Stimulated activated CD8-positive, alpha-beta memory T cell treated with anti-CD3 and anti-CD28 coated beads, Interleukin-7, amount 100 ng/mL, for 48 hours (primary cell): Measurements from ENCODE around the gene HSPB6.
A peak's percentile ranks its signal among the peaks of the same experiment; 100 is the strongest.
"Not testable (repeated sequence)": the region's sequence is repeated elsewhere in the genome, so short reads cannot be mapped to it uniquely, and the experiment has no call there.

Experiments used
- DNase-seq, 2 donors: peaks; one replicate each; pipeline ENCODE4 v3.0.0-alpha.2; 2020; ENCODE audit warnings: low read depth in 1 of 2; ENCODE audit errors: extremely low read depth in 1 of 2

HSPB6 gene

DNA sequence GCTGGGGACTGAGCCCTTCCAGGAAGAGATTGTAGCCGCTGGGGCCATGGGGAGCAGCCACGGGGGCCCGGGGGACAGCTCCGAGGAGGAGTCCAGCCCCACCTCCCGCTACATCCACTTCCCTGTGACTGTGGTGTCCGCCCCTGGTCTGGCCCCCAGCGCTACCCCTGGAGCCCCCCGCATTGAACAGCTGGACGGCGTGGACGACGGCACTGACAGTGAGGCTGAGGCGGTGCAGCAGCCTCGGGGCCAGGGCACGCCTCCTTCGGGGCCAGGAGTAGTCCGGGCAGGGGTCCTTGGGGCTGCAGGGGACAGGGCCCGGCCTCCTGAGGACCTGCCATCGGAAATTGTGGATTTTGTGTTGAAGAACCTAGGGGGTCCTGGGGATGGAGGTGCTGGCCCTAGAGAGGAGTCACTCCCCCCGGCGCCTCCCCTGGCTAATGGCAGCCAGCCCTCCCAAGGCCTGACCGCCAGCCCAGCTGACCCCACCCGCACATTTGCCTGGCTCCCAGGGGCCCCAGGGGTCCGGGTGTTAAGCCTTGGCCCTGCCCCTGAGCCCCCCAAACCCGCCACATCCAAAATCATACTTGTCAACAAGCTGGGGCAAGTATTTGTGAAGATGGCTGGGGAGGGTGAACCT, 24.2 kb downstream of the HSPB6 start:
- no peak for DNase-seq

DNA sequence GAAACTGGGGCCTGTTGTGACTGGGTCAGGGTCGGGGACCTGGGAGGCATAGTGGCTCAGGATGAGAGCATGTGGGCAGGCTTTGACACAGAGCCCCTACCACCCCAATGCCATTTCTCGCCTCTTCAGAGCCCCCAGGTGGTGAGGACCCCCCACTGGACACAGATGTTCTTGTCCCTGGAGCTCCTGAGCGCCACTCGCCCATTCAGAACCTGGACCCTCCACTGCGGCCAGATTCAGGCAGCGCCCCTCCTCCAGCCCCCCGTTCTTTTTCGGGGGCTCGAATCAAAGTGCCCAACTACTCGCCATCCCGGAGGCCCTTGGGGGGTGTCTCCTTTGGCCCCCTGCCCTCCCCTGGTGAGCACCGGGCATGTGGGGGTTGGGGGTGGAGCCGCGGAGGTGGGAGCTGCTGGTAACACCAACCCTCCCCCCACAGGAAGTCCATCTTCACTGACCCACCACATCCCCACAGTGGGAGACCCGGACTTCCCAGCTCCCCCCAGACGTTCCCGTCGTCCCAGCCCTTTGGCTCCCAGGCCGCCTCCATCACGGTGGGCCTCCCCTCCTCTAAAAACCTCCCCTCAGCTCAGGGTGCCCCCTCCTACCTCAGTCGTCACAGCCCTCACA, 24.9 kb downstream of the HSPB6 start:
- DNase-seq, result no peak

DNA sequence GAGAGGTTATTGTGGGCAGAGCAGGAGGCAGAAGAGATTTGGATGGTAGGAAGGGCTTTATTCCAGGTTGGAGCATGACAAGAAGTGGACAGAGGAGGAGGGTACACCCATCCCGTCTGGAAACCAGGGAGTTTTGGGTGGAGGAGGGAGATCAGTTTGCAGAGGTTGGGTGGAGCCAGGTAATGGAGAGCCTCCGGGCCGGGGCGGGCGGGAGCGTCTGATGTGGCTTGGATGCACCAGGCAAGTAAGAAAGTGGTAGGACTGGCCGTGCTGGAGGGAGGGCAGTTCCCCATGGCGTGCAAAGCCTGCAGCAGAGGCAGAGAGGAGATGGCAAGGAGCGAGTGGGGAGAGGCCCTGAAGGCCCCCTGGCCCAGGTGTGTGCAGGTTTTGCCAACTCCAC, 25.5 kb downstream of the HSPB6 start:
- DNase-seq, result no peak

DNA sequence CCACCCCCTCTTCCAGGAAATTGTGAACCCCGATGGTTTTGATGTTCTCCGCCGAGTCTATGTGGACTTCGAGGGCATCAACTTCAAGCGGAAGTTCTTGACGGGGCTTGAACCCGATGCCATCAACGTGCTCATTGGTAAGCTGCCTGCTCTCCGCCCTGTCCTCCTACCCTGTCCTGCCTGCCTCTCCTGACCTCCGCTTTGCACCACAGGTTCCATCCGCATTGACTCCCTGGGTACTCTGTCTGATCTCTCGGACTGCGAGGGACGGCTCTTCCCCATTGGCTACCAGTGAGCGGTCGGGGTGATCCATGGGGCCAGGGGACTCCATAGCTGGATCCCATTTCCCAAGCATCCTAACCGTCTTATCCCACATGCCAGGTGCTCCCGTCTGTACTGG, 26.5 kb downstream of the HSPB6 start:
- DNase-seq, result no peak

DNA sequence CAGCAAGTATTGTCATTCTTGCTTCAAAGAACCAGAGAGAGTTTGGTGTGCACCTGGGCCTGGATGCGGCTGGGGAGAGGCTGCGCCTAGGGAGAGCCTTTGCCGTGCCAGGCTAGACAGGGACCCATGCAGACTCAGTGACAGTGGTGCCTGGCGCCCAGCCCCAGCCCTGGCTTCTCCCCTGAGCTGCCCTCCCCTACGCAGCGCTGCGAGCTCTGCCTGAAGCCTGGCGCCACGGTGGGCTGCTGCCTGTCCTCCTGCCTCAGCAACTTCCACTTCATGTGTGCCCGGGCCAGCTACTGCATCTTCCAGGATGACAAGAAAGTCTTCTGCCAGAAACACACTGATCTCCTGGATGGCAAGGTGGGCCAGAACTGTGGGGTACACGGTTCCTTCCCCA, 27.1 kb downstream of the HSPB6 start:
- no peak for DNase-seq

DNA sequence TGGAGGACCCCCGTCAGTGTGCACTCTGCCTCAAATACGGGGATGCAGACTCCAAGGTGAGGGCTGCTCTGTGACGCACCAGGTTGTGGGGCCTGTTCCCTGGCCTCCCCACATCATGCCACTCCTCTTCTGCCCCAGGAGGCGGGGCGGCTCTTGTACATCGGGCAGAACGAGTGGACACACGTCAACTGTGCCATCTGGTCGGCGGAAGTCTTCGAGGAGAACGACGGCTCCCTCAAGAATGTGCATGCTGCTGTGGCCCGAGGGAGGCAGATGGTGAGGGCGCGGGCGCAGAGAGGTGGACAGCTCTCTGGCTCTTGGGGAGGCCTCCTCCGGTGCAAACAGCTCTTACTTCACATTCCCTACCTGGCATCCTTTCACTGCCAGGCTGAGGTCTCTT, 27.8 kb downstream of the HSPB6 start:
- no peak for DNase-seq

DNA sequence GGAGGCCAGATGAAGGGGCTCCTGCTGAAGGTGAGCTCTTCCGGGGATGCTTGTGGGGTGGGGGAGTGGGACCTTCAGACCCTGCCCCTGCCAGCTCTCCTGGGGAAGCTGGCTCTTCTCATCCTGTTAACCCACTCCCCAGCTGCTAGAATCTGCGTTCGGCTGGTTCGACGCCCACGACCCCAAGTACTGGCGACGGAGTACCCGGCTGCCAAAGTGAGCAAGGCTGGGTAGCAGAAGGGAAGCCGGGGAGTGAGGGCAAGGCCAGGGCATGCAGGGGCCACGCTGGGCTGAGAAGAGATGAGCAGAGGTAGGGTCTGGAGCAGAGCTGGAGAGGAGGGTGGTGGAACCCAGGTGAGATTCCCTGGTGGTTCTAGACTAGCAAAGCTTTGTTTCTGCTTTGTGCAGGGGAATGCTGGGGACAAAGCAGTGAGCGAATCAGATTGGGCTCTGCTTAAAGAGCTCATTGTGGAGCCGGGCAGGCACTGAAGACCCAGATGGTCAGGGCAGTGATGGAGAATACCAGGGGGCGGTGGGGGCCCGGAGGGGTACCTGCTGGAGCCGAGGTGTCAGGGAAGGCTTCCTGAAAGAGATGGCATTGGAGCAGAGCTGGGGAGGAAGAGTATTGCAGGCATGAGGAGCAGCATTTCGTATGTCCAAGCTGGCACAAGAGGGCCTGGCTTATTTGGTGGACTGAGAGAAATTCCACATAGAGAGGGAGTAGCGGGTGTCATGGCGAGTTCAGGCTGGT, 28.7 kb downstream of the HSPB6 start:
- no peak for DNase-seq

DNA sequence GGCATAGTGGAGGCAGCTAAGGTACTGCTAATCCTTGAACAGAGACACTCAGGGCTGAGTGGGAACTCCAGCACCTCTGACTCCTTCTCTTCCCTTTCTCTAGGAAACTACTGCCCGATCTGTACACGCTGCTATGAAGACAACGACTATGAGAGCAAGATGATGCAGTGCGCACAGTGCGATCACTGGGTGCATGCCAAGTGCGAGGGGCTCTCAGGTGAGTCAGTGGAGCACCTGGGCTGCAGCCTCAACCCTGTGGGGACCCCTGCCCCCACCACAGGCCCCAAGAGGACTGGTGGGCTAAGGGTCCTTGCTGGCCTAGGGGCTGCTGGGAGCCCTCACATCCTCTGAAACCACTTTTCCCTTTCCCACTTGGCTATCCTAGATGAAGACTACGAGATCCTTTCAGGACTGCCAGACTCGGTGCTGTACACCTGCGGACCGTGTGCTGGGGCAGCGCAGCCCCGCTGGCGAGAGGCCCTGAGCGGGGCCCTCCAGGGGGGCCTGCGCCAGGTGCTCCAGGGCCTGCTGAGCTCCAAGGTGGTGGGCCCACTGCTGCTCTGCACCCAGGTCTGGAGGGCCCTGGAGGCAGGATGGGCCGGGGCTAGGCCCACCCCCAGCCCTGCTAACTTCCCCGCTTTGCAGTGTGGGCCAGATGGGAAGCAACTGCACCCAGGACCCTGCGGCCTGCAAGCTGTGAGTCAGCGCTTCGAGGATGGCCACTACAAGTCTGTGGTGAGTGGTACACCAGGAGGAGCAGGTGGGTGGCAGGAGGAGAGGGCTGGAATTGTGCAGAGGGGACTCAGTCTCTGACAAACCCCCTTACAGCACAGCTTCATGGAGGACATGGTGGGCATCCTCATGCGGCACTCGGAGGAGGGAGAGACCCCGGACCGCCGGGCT, 29.5 kb downstream of the HSPB6 start:
- no peak for DNase-seq

DNA sequence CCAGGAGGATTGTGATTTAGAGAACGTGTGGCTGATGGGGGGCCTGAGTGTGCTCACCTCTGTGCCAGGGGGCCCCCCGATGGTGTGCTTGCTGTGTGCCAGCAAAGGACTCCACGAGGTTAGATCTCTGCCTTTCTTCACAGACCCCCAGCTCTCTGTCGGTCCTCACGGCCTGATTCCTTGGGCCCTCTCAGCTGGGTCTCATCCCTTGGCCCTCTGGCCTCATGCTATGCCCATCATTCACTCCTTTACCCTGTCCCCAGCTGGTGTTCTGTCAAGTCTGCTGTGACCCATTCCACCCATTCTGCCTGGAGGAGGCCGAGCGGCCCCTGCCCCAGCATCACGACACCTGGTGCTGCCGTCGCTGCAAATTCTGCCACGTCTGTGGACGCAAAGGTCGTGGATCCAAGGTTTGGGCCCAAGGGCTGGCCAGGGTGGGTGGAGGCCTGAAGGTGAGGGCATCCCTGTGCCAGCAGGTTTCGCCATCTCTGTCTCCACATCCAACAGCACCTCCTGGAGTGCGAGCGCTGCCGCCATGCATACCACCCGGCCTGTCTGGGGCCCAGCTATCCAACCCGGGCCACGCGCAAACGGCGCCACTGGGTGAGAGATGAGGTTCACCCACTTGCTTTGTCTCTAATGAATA, 31.5 kb downstream of the HSPB6 start:
- DNase-seq, result no peak

DNA sequence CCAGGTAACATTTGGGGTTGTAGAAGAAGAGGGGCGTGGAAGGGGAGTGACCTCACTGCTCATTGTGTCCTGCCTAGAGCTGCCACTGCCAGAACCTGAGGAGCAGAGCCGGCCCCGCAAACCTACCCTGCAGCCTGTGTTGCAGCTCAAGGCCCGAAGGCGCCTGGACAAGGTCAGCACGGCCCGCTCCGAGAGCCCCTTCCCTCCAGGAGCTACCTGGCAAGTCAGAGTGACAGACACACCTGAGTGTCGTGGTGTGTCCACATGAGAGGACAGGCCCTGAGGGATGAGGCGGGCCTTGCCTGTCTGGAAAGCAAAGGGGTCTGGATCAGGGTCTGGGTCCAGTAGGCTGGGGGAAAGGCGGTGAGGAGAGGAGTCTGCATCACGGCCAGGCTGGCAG, 32.3 kb downstream of the HSPB6 start:
- DNase-seq, result no peak

DNA sequence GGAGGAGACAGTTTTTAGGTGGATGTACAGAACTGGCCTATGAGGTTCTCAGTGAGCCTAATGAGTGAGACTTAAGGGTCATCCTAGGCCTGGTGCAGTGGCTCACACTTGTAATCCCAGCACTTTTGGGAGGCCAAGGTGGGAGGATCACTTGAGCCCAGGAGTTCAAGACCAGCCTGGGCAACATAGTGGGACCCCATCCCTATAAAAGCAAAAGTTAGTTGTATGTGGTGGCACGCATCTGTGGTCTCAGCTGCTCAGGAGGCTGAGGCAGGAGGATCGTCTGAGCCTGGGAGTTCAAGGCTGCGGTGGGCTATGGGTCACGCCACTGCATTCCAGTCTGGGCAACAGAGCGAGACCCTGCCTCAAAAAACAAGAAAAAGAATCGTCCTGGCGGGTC, 32.7 kb downstream of the HSPB6 start:
- not testable (repeated sequence) for DNase-seq

DNA sequence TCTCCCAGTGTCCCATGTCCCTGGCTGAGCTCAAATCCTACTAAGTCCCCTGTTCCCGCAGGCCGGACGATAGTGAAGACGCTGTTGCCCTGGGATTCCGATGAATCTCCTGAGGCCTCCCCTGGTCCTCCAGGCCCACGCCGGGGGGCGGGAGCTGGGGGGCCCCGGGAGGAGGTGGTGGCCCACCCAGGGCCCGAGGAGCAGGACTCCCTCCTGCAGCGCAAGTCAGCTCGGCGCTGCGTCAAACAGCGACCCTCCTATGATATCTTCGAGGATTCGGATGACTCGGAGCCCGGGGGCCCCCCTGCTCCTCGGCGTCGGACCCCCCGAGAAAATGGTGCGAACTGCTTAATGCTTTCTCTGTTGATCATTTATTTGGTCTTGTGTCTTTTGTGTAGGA, 33.2 kb downstream of the HSPB6 start:
- DNase-seq, result no peak

DNA sequence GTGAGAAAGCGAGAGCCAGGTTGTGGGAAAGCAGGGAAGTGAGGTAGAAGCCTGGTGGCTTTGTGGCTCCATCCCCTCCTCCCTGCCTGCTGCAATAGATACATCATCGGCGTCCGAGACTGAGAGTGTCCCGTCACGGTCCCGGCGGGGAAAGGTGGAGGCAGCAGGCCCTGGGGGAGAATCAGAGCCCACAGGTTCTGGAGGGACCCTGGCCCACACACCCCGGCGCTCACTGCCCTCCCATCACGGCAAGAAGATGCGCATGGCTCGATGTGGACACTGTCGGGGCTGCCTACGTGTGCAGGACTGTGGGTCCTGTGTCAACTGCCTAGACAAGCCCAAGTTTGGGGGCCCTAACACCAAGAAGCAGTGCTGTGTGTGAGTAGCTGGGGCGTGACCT, 33.9 kb downstream of the HSPB6 start:
- no peak for DNase-seq

DNA sequence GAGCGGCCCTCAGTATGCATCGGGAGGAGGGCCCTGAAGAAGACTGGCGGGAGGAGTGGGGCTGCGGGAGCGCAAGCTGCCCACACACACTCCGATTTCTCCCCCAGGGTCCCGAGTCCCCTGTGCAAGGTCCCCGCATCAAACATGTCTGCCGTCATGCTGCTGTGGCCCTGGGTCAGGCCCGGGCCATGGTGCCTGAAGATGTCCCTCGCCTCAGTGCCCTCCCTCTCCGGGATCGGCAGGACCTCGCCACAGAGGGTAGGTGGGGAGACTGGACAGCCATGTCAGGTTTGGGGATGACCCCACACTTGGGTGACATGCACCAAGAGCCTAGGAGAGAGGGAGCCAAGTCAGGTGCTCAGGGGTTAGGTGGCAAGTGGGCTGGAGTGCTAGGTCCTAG, 34.4 kb downstream of the HSPB6 start:
- DNase-seq, result no peak

DNA sequence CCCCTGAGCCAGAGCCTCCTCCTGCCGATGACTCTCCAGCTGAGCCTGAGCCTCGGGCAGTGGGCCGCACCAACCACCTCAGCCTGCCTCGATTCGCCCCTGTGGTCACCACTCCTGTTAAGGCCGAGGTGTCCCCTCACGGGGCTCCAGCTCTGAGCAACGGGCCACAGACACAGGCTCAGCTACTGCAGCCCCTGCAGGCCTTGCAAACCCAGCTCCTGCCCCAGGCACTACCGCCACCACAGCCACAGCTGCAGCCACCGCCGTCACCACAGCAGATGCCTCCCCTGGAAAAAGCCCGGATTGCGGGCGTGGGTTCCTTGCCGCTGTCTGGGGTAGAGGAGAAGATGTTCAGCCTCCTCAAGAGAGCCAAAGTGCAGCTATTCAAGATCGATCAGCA, 35.5 kb downstream of the HSPB6 start:
- no peak for DNase-seq

DNA sequence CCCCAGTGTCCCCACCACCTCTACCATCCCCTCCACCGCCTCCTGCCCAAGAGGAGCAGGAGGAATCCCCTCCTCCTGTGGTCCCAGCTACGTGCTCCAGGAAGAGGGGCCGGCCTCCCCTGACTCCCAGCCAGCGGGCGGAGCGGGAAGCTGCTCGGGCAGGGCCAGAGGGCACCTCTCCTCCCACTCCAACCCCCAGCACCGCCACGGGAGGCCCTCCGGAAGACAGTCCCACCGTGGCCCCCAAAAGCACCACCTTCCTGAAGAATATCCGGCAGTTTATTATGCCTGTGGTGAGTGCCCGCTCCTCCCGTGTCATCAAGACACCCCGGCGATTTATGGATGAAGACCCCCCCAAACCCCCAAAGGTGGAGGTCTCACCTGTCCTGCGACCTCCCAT, 36.2 kb downstream of the HSPB6 start:
- no peak for DNase-seq

DNA sequence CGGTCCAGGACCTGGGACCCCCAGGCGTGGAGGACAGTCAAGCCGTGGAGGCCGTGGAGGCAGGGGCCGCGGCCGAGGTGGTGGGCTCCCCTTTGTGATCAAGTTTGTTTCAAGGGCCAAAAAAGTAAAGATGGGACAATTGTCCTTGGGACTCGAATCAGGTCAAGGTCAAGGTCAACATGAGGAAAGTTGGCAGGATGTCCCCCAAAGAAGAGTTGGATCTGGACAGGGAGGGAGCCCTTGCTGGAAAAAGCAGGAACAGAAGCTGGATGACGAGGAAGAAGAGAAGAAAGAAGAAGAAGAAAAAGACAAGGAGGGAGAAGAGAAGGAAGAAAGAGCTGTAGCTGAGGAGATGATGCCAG, 36.7 kb downstream of the HSPB6 start:
- no peak for DNase-seq

DNA sequence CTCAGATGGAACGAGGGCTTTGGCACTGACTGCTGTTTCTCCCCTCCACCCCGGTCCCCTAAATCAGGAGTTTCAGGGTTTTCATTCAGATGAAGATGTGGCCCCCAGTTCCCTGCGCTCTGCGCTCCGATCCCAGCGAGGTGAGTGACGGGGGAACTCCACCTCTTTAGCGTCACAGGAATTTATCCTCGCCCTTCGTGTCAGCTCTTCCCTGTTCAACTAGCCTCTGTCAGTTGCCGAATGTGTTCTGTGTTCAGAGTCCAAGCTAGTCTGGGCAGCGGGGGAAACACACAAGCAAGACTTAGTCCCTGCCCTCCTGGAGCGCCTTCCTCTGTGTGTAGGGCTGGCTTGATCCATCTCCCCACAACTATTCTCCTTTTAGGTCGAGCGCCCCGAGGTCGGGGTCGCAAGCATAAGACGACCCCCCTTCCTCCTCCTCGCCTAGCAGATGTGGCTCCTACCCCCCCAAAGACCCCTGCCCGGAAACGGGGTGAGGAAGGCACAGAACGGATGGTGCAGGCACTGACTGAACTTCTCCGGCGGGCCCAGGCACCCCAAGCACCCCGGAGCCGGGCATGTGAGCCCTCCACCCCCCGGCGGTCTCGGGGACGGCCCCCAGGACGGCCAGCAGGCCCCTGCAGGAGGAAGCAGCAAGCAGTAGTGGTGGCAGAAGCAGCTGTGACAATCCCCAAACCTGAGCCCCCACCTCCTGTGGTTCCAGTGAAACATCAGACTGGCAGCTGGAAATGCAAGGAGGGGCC, 37.2 kb downstream of the HSPB6 start:
- no peak for DNase-seq

DNA sequence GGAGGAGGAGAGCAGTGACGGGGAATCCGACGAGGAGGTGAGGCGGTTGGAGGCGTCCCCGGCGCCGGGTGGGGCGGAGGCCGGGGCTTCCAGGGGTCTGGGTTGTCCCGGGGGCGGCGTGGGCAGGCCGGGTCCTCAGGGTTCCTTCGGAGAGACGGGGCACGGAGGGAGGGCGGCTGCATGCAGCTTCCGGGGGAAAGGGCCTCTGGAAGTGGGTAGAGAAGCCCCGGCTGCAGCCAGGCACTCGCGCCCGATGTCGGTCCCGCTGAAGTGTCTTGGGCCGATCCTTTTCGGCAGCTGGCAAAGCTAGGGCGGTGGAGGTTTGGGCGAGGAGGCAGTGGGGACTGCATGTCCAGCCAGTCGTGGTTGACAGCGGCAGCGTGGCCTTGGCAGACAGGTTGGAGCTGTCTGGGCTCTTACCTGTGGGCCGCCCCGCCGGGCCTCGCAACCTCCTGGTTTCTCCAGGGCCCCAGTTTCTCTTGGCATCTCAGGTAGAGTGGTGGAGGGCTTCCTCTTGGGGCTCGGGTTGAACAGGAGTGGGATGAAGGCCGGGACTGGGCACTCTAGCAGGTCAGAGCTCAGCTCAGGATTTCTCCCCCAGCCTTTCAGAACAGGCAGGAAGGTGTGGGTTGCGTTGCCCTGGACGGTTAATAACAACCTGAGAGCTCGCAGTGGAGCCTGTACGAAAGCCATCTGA, 38.3 kb downstream of the HSPB6 start:
- peak; percentile 54 to 61 for DNase-seq
